ENCODE data around the gene MORN1.
"Not testable (repeated sequence)": the region's sequence is repeated elsewhere in the genome, so short reads cannot be mapped to it uniquely, and the experiment has no call there.

The MORN1 gene

GRCh38 chr1:2335721-2336455, 55.5 kb downstream of the MORN1 start:
- no peak for DNase-seq

GRCh38 chr1:2334883-2335534, 56.3 kb downstream of the MORN1 start:
- no peak for DNase-seq

- DNase-seq: no peak
Observed at GRCh38 chr1:2334366-2334765, 57.0 kb downstream of the MORN1 start.

GRCh38 chr1:2331580-2331979, 59.8 kb downstream of the MORN1 start:
- not testable (repeated sequence) for DNase-seq

- no peak for DNase-seq
Observed at GRCh38 chr1:2331200-2331544, 60.2 kb downstream of the MORN1 start.

GRCh38 chr1:2330519-2331199, 60.7 kb downstream of the MORN1 start:
- peak; percentile 76 for DNase-seq

GRCh38 chr1:2330035-2330434, 61.3 kb downstream of the MORN1 start:
- DNase-seq: no peak

GRCh38 chr1:2328676-2329455, 62.5 kb downstream of the MORN1 start:
- DNase-seq: no peak

GRCh38 chr1:2327841-2328240, 63.5 kb downstream of the MORN1 start:
- DNase-seq: no peak

- not testable (repeated sequence) for DNase-seq
Observed at GRCh38 chr1:2327162-2327561, 64.2 kb downstream of the MORN1 start.

GRCh38 chr1:2326524-2326923, 64.8 kb downstream of the MORN1 start:
- DNase-seq: no peak

GRCh38 chr1:2324553-2325366, 66.6 kb downstream of the MORN1 start:
- no peak for DNase-seq

- no peak for DNase-seq
Observed at GRCh38 chr1:2323451-2323974, 67.8 kb downstream of the MORN1 start.

GRCh38 chr1:2322581-2323211, 68.7 kb downstream of the MORN1 start:
- DNase-seq: no peak

GRCh38 chr1:2322065-2322571, 69.2 kb downstream of the MORN1 start:
- DNase-seq: peak; percentile 88

- DNase-seq: no peak
Observed at GRCh38 chr1:2320760-2321667, 70.3 kb downstream of the MORN1 start.

- no peak for DNase-seq
Observed at GRCh38 chr1:2320006-2320405, 71.3 kb downstream of the MORN1 start.

GRCh38 chr1:2319291-2319690, 72.1 kb downstream of the MORN1 start:
- DNase-seq: peak; percentile 69

GRCh38 chr1:2318314-2319278, 72.8 kb downstream of the MORN1 start:
- peak; percentile 67 for DNase-seq
